T-helper 2 cell treated with Interferon-gamma antibody and Interleukin-4, amounts not matched to agents 5 μg/mL and 100 μg/mL, for 36 hours (primary cell): ENCODE measurements around the gene PEAR1.
A peak's percentile ranks its signal among the peaks of the same experiment; 100 is the strongest.

Experiments
- DNase-seq: peaks from one replicate; pipeline ENCODE4 v3.0.0; 2021; ENCODE audit warnings: low spot score
- H3K27ac Mint-ChIP-seq: one replicate; pipeline ENCODE4 v1.8.0; 2021; ENCODE audit warnings: mild to moderate bottlenecking, mixed read lengths
- H3K27me3 Mint-ChIP-seq: one replicate; pipeline ENCODE4 v1.8.0; 2021; ENCODE audit warnings: low read depth, mixed read lengths
- H3K36me3 Mint-ChIP-seq: one replicate; pipeline ENCODE4 v1.8.0; 2021; ENCODE audit warnings: low read depth, mixed read lengths
- H3K4me1 Mint-ChIP-seq: one replicate; pipeline ENCODE4 v1.8.0; 2021; ENCODE audit warnings: low read depth, mixed read lengths
- H3K4me3 Mint-ChIP-seq: one replicate; pipeline ENCODE4 v1.8.0; 2022; ENCODE audit warnings: mild to moderate bottlenecking, moderate library complexity, mixed read lengths
- H3K9me3 Mint-ChIP-seq: one replicate; pipeline ENCODE4 v1.8.0; 2021; ENCODE audit warnings: mixed read lengths

Gene PEAR1

GRCh38 chr1:156881663-156882062 is 11.9 kb upstream of the PEAR1 start:
- Mint-ChIP-seq H3K36me3 (no peaks in the 10 kb centered on the region), H3K27ac (no peak overlapping the region), H3K4me3 (no peak overlapping the region), H3K9me3 (no peaks in the 10 kb centered on the region), H3K4me1 (no peaks in the 10 kb centered on the region), H3K27me3 (peaks cover 6% of the 10 kb centered on the region)
- DNase-seq, result no peak

- DNase-seq, result no peak
- Mint-ChIP-seq H3K9me3 (no peaks in the 10 kb centered on the region), H3K27me3 (peaks cover 6% of the 10 kb centered on the region), H3K4me1 (no peaks in the 10 kb centered on the region), H3K36me3 (no peaks in the 10 kb centered on the region), H3K4me3 (no peak overlapping the region), H3K27ac (no peak overlapping the region)
These were observed 11.0 kb upstream of the PEAR1 start for GRCh38 chr1:156882543-156882942.

GRCh38 chr1:156883919-156884318 is 9.6 kb upstream of the PEAR1 start:
- no peak for DNase-seq
- H3K4me3 Mint-ChIP-seq, result no peak overlapping the region
- H3K27me3 Mint-ChIP-seq, result peaks cover 3% of the 10 kb centered on the region
- H3K27ac Mint-ChIP-seq, result no peak overlapping the region
- no peaks in the 10 kb centered on the region for H3K9me3 Mint-ChIP-seq
- H3K36me3 Mint-ChIP-seq, result no peaks in the 10 kb centered on the region
- no peaks in the 10 kb centered on the region for H3K4me1 Mint-ChIP-seq

GRCh38 chr1:156884560-156885184 is 8.8 kb upstream of the PEAR1 start:
- no peaks in the 10 kb centered on the region for H3K36me3 Mint-ChIP-seq
- H3K9me3 Mint-ChIP-seq, result no peaks in the 10 kb centered on the region
- no peak for DNase-seq
- H3K27ac Mint-ChIP-seq, result no peak overlapping the region
- H3K27me3 Mint-ChIP-seq, result peaks cover 3% of the 10 kb centered on the region
- H3K4me3 Mint-ChIP-seq, result no peak overlapping the region
- no peaks in the 10 kb centered on the region for H3K4me1 Mint-ChIP-seq

- no peaks in the 10 kb centered on the region for H3K9me3 Mint-ChIP-seq
- no peak overlapping the region for H3K27ac Mint-ChIP-seq
- no peak overlapping the region for H3K4me3 Mint-ChIP-seq
- no peaks in the 10 kb centered on the region for H3K4me1 Mint-ChIP-seq
- no peaks in the 10 kb centered on the region for H3K36me3 Mint-ChIP-seq
- peaks cover 6% of the 10 kb centered on the region for H3K27me3 Mint-ChIP-seq
- no peak for DNase-seq
These were observed 8.2 kb upstream of the PEAR1 start for GRCh38 chr1:156885314-156885713.

GRCh38 chr1:156885880-156886355 is 7.6 kb upstream of the PEAR1 start:
- no peak overlapping the region for H3K27ac Mint-ChIP-seq
- H3K9me3 Mint-ChIP-seq, result no peaks in the 10 kb centered on the region
- peaks cover 11% of the 10 kb centered on the region for H3K27me3 Mint-ChIP-seq
- no peaks in the 10 kb centered on the region for H3K4me1 Mint-ChIP-seq
- no peak for DNase-seq
- no peaks in the 10 kb centered on the region for H3K36me3 Mint-ChIP-seq
- no peak overlapping the region for H3K4me3 Mint-ChIP-seq

GRCh38 chr1:156886583-156887281 is 6.8 kb upstream of the PEAR1 start:
- Mint-ChIP-seq H3K27me3 (peaks cover 19% of the 10 kb centered on the region), H3K9me3 (no peaks in the 10 kb centered on the region), H3K4me3 (no peak overlapping the region), H3K36me3 (no peaks in the 10 kb centered on the region), H3K4me1 (no peaks in the 10 kb centered on the region), H3K27ac (no peak overlapping the region)
- DNase-seq, result no peak

- no peaks in the 10 kb centered on the region for H3K36me3 Mint-ChIP-seq
- no peak overlapping the region for H3K4me3 Mint-ChIP-seq
- DNase-seq, result no peak
- H3K9me3 Mint-ChIP-seq, result no peaks in the 10 kb centered on the region
- no peak overlapping the region for H3K27ac Mint-ChIP-seq
- H3K27me3 Mint-ChIP-seq, result peaks cover 24% of the 10 kb centered on the region
- peaks cover 3% of the 10 kb centered on the region for H3K4me1 Mint-ChIP-seq
These were observed 6.2 kb upstream of the PEAR1 start for GRCh38 chr1:156887317-156887716.

- Mint-ChIP-seq H3K36me3 (no peaks in the 10 kb centered on the region), H3K9me3 (no peaks in the 10 kb centered on the region), H3K27me3 (peaks cover 25% of the 10 kb centered on the region), H3K27ac (no peak overlapping the region), H3K4me3 (no peak overlapping the region), H3K4me1 (peaks cover 3% of the 10 kb centered on the region)
- DNase-seq, result no peak
These were observed 5.8 kb upstream of the PEAR1 start for GRCh38 chr1:156887734-156888133.

- no peak overlapping the region for H3K27ac Mint-ChIP-seq
- DNase-seq, result peak; percentile 51
- no peak overlapping the region for H3K4me3 Mint-ChIP-seq
- H3K36me3 Mint-ChIP-seq, result no peaks in the 10 kb centered on the region
- no peaks in the 10 kb centered on the region for H3K9me3 Mint-ChIP-seq
- peaks cover 40% of the 10 kb centered on the region for H3K27me3 Mint-ChIP-seq
- peaks cover 3% of the 10 kb centered on the region for H3K4me1 Mint-ChIP-seq
These were observed 3.5 kb upstream of the PEAR1 start for GRCh38 chr1:156889802-156890580.

- peak; percentile 84 for DNase-seq
- Mint-ChIP-seq H3K27me3 (peaks cover 50% of the 10 kb centered on the region), H3K4me3 (peak overlapping the region; percentile 68), H3K4me1 (peaks cover 3% of the 10 kb centered on the region), H3K36me3 (no peaks in the 10 kb centered on the region), H3K27ac (no peak overlapping the region), H3K9me3 (no peaks in the 10 kb centered on the region)
These were observed 1.1 kb upstream of the PEAR1 start for GRCh38 chr1:156892190-156893047.

- Mint-ChIP-seq H3K36me3 (no peaks in the 10 kb centered on the region), H3K4me3 (no peak overlapping the region), H3K9me3 (no peaks in the 10 kb centered on the region), H3K4me1 (peaks cover 8% of the 10 kb centered on the region), H3K27ac (no peak overlapping the region), H3K27me3 (peaks cover 62% of the 10 kb centered on the region)
- DNase-seq, result no peak
These were observed 483 bp downstream of the PEAR1 start for GRCh38 chr1:156894001-156894400.

GRCh38 chr1:156894711-156895454 is 1.4 kb downstream of the PEAR1 start:
- no peaks in the 10 kb centered on the region for H3K36me3 Mint-ChIP-seq
- no peak overlapping the region for H3K27ac Mint-ChIP-seq
- no peaks in the 10 kb centered on the region for H3K9me3 Mint-ChIP-seq
- DNase-seq, result no peak
- peaks cover 64% of the 10 kb centered on the region for H3K27me3 Mint-ChIP-seq
- H3K4me3 Mint-ChIP-seq, result no peak overlapping the region
- H3K4me1 Mint-ChIP-seq, result peaks cover 8% of the 10 kb centered on the region
